ENCODE measurements around the gene PTPRF. TPM values are rescaled to one million over a fixed set of nuclear protein-coding genes. Genes with fewer than 3 reads are reported as not detected.

The PTPRF gene
- total RNA-seq, 1 donor from 2014 or later, result 74.5 TPM

DNA sequence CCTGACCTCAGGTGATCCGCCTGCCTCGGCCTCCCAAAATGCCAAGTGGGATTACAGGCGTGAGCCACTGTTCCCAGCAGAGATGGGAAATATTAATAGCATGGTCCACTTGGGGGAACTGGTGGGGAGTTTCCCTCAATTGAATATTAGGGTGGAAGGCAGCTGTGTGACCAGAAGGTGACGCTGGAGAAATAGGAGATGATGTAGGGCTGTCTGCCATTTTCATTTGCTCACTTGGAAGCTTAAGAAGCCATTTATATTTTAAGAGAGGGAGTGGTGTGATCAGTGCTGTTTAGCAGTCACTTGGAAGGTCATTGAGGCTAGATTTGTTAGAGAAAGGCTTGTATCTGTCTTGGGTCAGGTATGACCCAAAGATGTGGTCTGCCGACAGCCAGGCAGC, 139.2 kb downstream of the PTPRF start:
- DNase-seq, result no peak

DNA sequence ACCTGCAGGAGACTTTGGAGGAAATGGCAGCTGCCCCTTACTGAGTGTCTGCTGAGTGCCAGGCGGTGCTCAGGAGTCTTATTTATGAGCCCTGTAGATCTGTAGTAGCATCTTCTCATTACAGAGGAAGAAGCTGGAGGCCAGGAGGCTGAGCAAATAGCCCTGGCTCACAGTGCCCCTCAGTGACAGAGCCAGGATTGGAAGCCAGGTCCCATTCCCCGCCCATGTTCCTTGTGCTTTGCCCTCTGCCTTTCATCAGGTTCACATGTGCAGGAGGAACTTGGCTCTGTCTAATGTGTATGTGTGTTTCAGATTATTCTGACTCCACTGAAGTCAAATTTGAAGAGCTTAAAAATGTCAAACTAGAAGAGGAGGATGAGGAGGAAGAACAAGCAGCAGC, 140.5 kb downstream of the PTPRF start:
- DNase-seq, result no peak

DNA sequence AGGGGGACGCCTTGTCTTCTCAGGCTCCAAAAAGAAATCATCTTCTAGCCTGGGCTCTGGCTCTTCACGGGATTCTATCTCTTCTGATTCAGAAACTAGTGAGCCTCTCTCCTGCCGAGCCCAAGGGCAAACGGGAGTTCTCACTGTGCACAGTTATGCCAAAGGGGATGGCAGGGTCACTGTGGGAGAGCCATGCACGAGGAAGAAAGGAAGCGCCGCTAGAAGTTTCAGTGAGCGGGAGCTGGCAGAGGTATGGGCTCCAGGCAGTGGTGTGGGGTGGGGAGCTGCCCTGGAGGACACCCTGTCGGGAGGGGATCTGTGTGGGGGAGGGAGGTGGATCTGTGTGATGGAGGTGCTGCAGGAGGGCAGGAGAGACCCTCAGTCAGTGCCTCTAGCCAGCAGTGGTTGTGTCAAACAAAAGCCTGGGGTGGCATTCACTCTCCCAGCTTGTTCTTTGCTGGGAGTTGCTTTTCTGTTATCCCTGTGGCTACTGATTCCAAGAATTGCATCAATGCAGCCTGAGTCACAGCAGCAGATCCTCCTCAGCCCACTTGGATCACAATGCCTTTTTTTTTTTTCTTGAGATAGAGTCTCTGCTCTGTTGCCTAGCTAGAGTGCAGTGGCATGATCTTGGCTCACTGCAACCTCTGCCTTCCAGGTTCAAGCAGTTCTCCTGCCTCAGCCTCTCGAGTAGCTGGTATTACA, 141.1 kb downstream of the PTPRF start:
- DNase-seq, result no peak

DNA sequence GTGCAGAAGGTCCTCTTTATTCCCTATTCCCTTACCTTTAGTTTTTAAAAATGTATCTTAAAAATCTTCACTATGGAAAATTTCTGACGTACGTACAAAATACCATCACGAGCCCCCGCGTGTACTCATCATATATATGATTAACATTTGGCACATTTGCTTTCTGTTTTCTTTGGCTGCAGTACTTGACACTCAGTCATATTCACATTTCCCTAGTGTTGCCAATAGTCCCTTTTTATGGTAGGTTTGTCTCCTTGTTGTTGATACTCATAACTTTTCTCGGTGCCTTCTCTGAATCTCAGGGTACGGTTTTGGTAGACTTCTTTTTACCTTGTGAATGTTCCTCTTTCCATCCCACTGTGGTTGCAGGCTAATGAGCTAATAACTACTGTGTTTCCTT, 142.6 kb downstream of the PTPRF start:
- no peak for DNase-seq

Other genes with a start within 250 kb of the PTPRF start
- 1.0 TPM for gene C1orf210, start 245.3 kb upstream of the PTPRF start, total RNA-seq
- 62.3 TPM for gene TIE1, start 229.9 kb upstream of the PTPRF start, total RNA-seq
- not detected for gene MPL, start 193.1 kb upstream of the PTPRF start, total RNA-seq
- 14.1 TPM for gene CDC20, start 171.9 kb upstream of the PTPRF start, total RNA-seq
- 9.6 TPM for gene ELOVL1, start 162.9 kb upstream of the PTPRF start, total RNA-seq
- gene MED8, start 141.1 kb upstream of the PTPRF start, total RNA-seq, result 26.0 TPM
- gene SZT2, start 141.0 kb upstream of the PTPRF start, total RNA-seq, result 25.5 TPM
- 17.5 TPM for gene HYI, start 77.0 kb upstream of the PTPRF start, total RNA-seq
- gene KDM4A, start 119.3 kb downstream of the PTPRF start, total RNA-seq, result 34.3 TPM
- 26.0 TPM for gene ST3GAL3, start 176.7 kb downstream of the PTPRF start, total RNA-seq